ENCODE data around the gene FADS2.
"Not testable (repeated sequence)": the region's sequence is repeated elsewhere in the genome, so short reads cannot be mapped to it uniquely, and the experiment has no call there.

The FADS2 gene

DNA sequence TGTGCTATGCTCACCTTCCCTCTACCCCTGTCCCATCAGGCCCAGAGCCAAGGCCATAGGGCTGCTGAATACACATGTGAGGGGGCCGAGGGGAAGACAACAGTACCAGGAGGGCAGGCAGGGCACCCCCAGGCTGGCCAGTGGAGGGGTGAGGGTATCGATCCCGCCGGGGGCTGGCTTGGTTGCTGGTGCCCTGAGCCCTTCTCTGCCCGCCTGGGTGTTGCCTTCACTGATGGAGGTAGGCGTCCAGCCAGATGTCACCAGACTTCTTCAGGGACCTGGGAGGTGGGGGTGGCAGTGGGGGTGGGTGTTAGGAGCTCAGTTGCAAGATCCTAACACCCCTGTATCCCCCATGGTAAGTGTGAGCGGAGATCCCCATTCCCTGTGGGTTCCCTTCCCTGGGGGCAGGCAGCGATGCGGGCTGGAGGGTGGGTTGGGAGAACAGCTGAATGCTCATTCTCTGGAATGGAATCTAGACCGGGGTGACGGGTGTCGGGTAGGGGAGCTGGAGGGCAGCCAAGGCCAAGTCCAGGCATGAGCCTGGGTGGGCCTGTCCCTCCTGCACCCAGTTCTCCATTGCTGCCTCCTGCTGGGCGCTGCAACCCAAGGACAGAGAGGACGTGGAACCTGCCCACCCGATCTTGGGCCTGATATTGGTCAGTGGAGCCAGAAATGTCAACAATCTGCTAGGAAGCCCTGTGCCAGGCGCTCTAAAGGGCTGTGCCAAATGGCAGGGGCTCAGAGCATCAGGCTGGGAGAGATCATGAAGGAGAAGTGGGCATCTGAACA lies 45.7 kb downstream of the FADS2 start:
- Histone ChIP-seq H3K9ac (ENCODE audit: low read depth, low read length) (no peak overlapping the region), H3K36me3 (ENCODE audit: insufficient read depth, low read length) (no peaks in the 10 kb centered on the region), H3K27me3 (ENCODE audit: insufficient read depth, low read length) (peaks cover 12% of the 10 kb centered on the region), H3K27ac (ENCODE audit: low read depth, low read length) (no peak overlapping the region), H3K4me3 (ENCODE audit: low read length) (no peak overlapping the region), H3K9me3 (ENCODE audit: insufficient read depth, low read depth, low read length) (no peaks in the 10 kb centered on the region), H3K4me1 (ENCODE audit: insufficient read depth, low read length) (peaks cover 4% of the 10 kb centered on the region; the same call in 1 of the 2 replicates)
- WGBS, result 95% methylated on average over 16 of the region's 16 CpGs

GRCh38 chr11:61874377-61874809 lies 46.3 kb downstream of the FADS2 start:
- H3K4me1 ChIP-seq (ENCODE audit: insufficient read depth, low read length), result peaks cover 4% of the 10 kb centered on the region; the same call in 1 of the 2 replicates
- H3K36me3 ChIP-seq (ENCODE audit: insufficient read depth, low read length), result no peaks in the 10 kb centered on the region
- no peak overlapping the region for H3K9ac ChIP-seq (ENCODE audit: low read depth, low read length)
- no peaks in the 10 kb centered on the region for H3K9me3 ChIP-seq (ENCODE audit: insufficient read depth, low read depth, low read length)
- 75% methylated on average over 12 of the region's 12 CpGs for WGBS
- no peak overlapping the region for H3K27ac ChIP-seq (ENCODE audit: low read depth, low read length)
- H3K27me3 ChIP-seq (ENCODE audit: insufficient read depth, low read length), result peaks cover 12% of the 10 kb centered on the region
- no peak overlapping the region for H3K4me3 ChIP-seq (ENCODE audit: low read length)

- Histone ChIP-seq H3K27ac (ENCODE audit: low read depth, low read length) (no peak overlapping the region), H3K4me3 (ENCODE audit: low read length) (no peak overlapping the region), H3K36me3 (ENCODE audit: insufficient read depth, low read length) (no peaks in the 10 kb centered on the region), H3K9ac (ENCODE audit: low read depth, low read length) (no peak overlapping the region), H3K4me1 (ENCODE audit: insufficient read depth, low read length) (peaks cover 7% of the 10 kb centered on the region; the same call in 1 of the 2 replicates), H3K9me3 (ENCODE audit: insufficient read depth, low read depth, low read length) (no peaks in the 10 kb centered on the region), H3K27me3 (ENCODE audit: insufficient read depth, low read length) (peaks cover 12% of the 10 kb centered on the region)
- WGBS, result 83% methylated on average over 3 of the region's 3 CpGs
Observed at GRCh38 chr11:61874853-61875252, 46.8 kb downstream of the FADS2 start.

DNA sequence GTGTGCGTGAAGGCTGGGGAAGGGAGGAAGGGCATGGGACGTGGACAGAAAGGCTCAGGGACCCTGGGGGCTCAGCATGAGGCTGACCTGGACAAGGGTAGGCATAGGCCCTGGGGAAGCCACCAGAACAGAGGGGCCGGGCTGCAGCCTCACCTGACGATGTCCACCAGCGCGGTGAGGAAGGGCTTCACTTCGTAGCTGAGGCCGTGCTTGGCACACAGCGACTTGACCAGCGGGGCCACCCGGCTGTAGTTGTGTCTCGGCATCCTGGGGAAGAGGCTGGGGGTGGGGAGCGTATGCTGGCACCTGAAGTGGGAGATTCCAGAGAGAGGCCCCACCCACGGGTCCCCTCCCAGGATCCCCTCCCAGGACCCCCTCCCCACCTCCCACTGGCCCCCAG lies 47.6 kb downstream of the FADS2 start:
- Histone ChIP-seq H3K27ac (ENCODE audit: low read depth, low read length) (no peak overlapping the region), H3K9me3 (ENCODE audit: insufficient read depth, low read depth, low read length) (no peaks in the 10 kb centered on the region), H3K4me1 (ENCODE audit: insufficient read depth, low read length) (peaks cover 13% of the 10 kb centered on the region; the same call in 1 of the 2 replicates), H3K27me3 (ENCODE audit: insufficient read depth, low read length) (peaks cover 12% of the 10 kb centered on the region), H3K36me3 (ENCODE audit: insufficient read depth, low read length) (no peaks in the 10 kb centered on the region), H3K9ac (ENCODE audit: low read depth, low read length) (no peak overlapping the region), H3K4me3 (ENCODE audit: low read length) (no peak overlapping the region)
- 86% methylated on average over 14 of the region's 14 CpGs for WGBS

GRCh38 chr11:61879152-61879551 lies 51.1 kb downstream of the FADS2 start:
- H3K9ac ChIP-seq (ENCODE audit: low read depth, low read length), result no peak overlapping the region
- H3K9me3 ChIP-seq (ENCODE audit: insufficient read depth, low read depth, low read length), result no peaks in the 10 kb centered on the region
- peaks cover 21% of the 10 kb centered on the region; the same call in 1 of the 2 replicates for H3K4me1 ChIP-seq (ENCODE audit: insufficient read depth, low read length)
- H3K4me3 ChIP-seq (ENCODE audit: low read length), result no peak overlapping the region
- no peaks in the 10 kb centered on the region for H3K27me3 ChIP-seq (ENCODE audit: insufficient read depth, low read length)
- no peaks in the 10 kb centered on the region for H3K36me3 ChIP-seq (ENCODE audit: insufficient read depth, low read length)
- WGBS, result 84% methylated on average over 7 of the region's 7 CpGs
- no peak overlapping the region for H3K27ac ChIP-seq (ENCODE audit: low read depth, low read length)

- H3K4me1 ChIP-seq (ENCODE audit: insufficient read depth, low read length), result peaks cover 21% of the 10 kb centered on the region; the same call in 1 of the 2 replicates
- H3K36me3 ChIP-seq (ENCODE audit: insufficient read depth, low read length), result no peaks in the 10 kb centered on the region
- H3K9ac ChIP-seq (ENCODE audit: low read depth, low read length), result no peak overlapping the region
- WGBS, result 92% methylated on average over 11 of the region's 11 CpGs
- H3K27ac ChIP-seq (ENCODE audit: low read depth, low read length), result no peak overlapping the region
- H3K9me3 ChIP-seq (ENCODE audit: insufficient read depth, low read depth, low read length), result no peaks in the 10 kb centered on the region
- H3K27me3 ChIP-seq (ENCODE audit: insufficient read depth, low read length), result no peaks in the 10 kb centered on the region
- no peak overlapping the region for H3K4me3 ChIP-seq (ENCODE audit: low read length)
Observed at GRCh38 chr11:61880031-61880430, 51.9 kb downstream of the FADS2 start.

- Histone ChIP-seq H3K9ac (ENCODE audit: low read depth, low read length) (no peak overlapping the region), H3K4me3 (ENCODE audit: low read length) (no peak overlapping the region), H3K36me3 (ENCODE audit: insufficient read depth, low read length) (no peaks in the 10 kb centered on the region), H3K27me3 (ENCODE audit: insufficient read depth, low read length) (no peaks in the 10 kb centered on the region), H3K9me3 (ENCODE audit: insufficient read depth, low read depth, low read length) (no peaks in the 10 kb centered on the region), H3K4me1 (ENCODE audit: insufficient read depth, low read length) (peaks cover 23% of the 10 kb centered on the region; the same call in 1 of the 2 replicates), H3K27ac (ENCODE audit: low read depth, low read length) (no peak overlapping the region)
- WGBS, result 94% methylated on average over 6 of the region's 6 CpGs
Observed at GRCh38 chr11:61880454-61880853, 52.4 kb downstream of the FADS2 start.

GRCh38 chr11:61881397-61881796 lies 53.3 kb downstream of the FADS2 start:
- Histone ChIP-seq H3K9ac (ENCODE audit: low read depth, low read length) (no peak overlapping the region), H3K27me3 (ENCODE audit: insufficient read depth, low read length) (no peaks in the 10 kb centered on the region), H3K36me3 (ENCODE audit: insufficient read depth, low read length) (no peaks in the 10 kb centered on the region), H3K9me3 (ENCODE audit: insufficient read depth, low read depth, low read length) (no peaks in the 10 kb centered on the region), H3K4me3 (ENCODE audit: low read length) (no peak overlapping the region), H3K27ac (ENCODE audit: low read depth, low read length) (peak overlapping the region; percentile 46; the same call in 1 of the 2 replicates), H3K4me1 (ENCODE audit: insufficient read depth, low read length) (peaks cover 25% of the 10 kb centered on the region; the same call in 1 of the 2 replicates)
- WGBS, result 31% methylated on average over 3 of the region's 3 CpGs

DNA sequence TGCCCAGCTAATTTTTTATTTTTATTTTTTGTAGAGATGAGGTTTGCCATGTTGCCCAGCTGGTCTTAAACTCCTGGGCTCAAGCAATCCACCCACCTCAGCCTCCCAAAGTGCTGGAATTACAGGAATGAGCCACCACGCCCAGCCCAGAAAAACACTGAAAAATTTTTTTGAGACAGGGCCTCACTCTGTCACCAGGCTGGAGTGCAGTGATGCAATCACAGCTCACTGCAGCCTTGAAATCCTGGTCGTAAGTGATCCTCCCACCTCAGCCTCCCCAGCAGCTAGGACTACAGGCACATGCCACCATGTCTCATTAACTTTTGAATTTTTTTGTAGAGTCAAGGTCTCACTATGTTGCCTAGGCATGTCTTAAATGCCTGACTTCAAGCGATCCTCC lies 54.2 kb downstream of the FADS2 start:
- H3K4me1 ChIP-seq (ENCODE audit: insufficient read depth, low read length), result peaks cover 25% of the 10 kb centered on the region; the same call in 1 of the 2 replicates
- 95% methylated on average over 3 of the region's 3 CpGs for WGBS
- not testable (repeated sequence) for H3K27ac ChIP-seq (ENCODE audit: low read depth, low read length); H3K4me3 ChIP-seq (ENCODE audit: low read length); H3K27me3 ChIP-seq (ENCODE audit: insufficient read depth, low read length); H3K9ac ChIP-seq (ENCODE audit: low read depth, low read length); H3K36me3 ChIP-seq (ENCODE audit: insufficient read depth, low read length); H3K9me3 ChIP-seq (ENCODE audit: insufficient read depth, low read depth, low read length)

DNA sequence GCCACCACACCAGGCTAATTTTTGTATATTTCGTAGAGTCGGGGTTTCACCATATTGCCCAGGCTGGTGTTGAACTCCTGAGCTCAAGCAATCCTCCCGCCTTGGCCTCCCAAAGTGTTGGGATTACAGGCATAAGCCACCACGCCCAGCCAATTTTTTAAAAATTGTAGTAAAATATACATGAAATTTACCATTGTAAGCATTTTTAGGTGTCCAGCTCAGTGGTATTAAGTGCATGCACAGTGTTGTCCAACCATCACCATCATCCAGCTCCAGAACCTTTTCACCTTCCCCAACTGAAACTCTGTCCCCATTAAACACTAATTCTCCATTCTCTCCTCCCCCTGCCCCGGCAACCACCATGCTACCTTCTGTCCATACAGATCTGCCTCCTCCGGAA lies 54.8 kb downstream of the FADS2 start:
- no peak overlapping the region for H3K27ac ChIP-seq (ENCODE audit: low read depth, low read length)
- 81% methylated on average over 5 of the region's 6 CpGs for WGBS
- no peak overlapping the region for H3K4me3 ChIP-seq (ENCODE audit: low read length)
- H3K4me1 ChIP-seq (ENCODE audit: insufficient read depth, low read length), result peaks cover 25% of the 10 kb centered on the region; the same call in 1 of the 2 replicates
- H3K9me3 ChIP-seq (ENCODE audit: insufficient read depth, low read depth, low read length), result no peaks in the 10 kb centered on the region
- no peak overlapping the region for H3K9ac ChIP-seq (ENCODE audit: low read depth, low read length)
- H3K27me3 ChIP-seq (ENCODE audit: insufficient read depth, low read length), result no peaks in the 10 kb centered on the region
- no peaks in the 10 kb centered on the region for H3K36me3 ChIP-seq (ENCODE audit: insufficient read depth, low read length)

GRCh38 chr11:61883327-61883726 lies 55.2 kb downstream of the FADS2 start:
- Histone ChIP-seq H3K4me3 (ENCODE audit: low read length) (no peak overlapping the region), H3K36me3 (ENCODE audit: insufficient read depth, low read length) (no peaks in the 10 kb centered on the region), H3K27me3 (ENCODE audit: insufficient read depth, low read length) (no peaks in the 10 kb centered on the region), H3K9ac (ENCODE audit: low read depth, low read length) (no peak overlapping the region), H3K27ac (ENCODE audit: low read depth, low read length) (no peak overlapping the region), H3K4me1 (ENCODE audit: insufficient read depth, low read length) (peaks cover 25% of the 10 kb centered on the region; the same call in 1 of the 2 replicates), H3K9me3 (ENCODE audit: insufficient read depth, low read depth, low read length) (no peaks in the 10 kb centered on the region)
- 93% methylated on average over 10 of the region's 10 CpGs for WGBS

Data from HUES64 (cell line).